Upper lobe of left lung (tissue), 6 donors: ENCODE results near the gene NOL4L. TPM values are rescaled to one million over a fixed set of nuclear protein-coding genes. Genes with fewer than 3 reads are reported as not detected.

Experiments
- ATAC-seq, 2 donors: fragments of 200-7000 bp; cut with Tn5 transposase; one replicate each; pipeline ENCODE4 v1.9.1; 2022; ENCODE audit warnings: mild to moderate bottlenecking in 2 of 2, moderate library complexity in 2 of 2; ENCODE audit not compliant: low FRiP score in 2 of 2
- DNase-seq, 2 donors: peaks; one replicate each; pipeline ENCODE4 v3.0.0-alpha.2; 2019 to 2020
- H3K27ac ChIP-seq, 4 donors: fragments of 200-600 bp; sonication (generic); one replicate each; pipeline ENCODE4 v1.5.1; 2016 to 2019
- H3K27me3 ChIP-seq, 4 donors: fragments of 200-600 bp; sonication (generic); one replicate each; pipeline ENCODE4 v1.5.1; 2017 to 2019
- H3K36me3 ChIP-seq, 4 donors: fragments of 200-600 bp; sonication (generic); one replicate each; pipeline ENCODE4 v1.5.1; 2016 to 2019
- H3K4me1 ChIP-seq, 4 donors: fragments of 200-600 bp; sonication (generic); one replicate each; pipeline ENCODE4 v1.5.1; 2018 to 2019
- H3K4me3 ChIP-seq, 4 donors: fragments of 200-600 bp; sonication (generic); one replicate each; pipeline ENCODE4 v1.5.1; 2017 to 2019; ENCODE audit warnings: mild to moderate bottlenecking in 2 of 4, moderate library complexity in 1 of 4
- H3K9me3 ChIP-seq, 4 donors: fragments of 200-600 bp; sonication (generic); one replicate each; pipeline ENCODE4 v1.5.1; 2018 to 2019
- EP300 ChIP-seq, 4 donors: sonication (generic); formaldehyde crosslinking; IDR thresholded peaks; one replicate each; pipeline ENCODE4 v1.5.1; 2017; ENCODE audit warnings: antibody characterized with exemption in 4 of 4, control low read depth in 2 of 4
- POLR2A ChIP-seq, 4 donors: fragments of 450-650 bp; IDR thresholded peaks; one replicate each; pipeline ENCODE4 v1.5.1; 2016 to 2017; ENCODE audit warnings: antibody characterized with exemption in 4 of 4, mild to moderate bottlenecking in 2 of 4
- POLR2AphosphoS5 ChIP-seq, 2 donors: sonication (generic); formaldehyde crosslinking; IDR thresholded peaks; one replicate each; pipeline ENCODE4 v1.5.1; 2017; ENCODE audit warnings: antibody characterized with exemption in 2 of 2
- WGBS, 2 donors: methylation state at CpG; one replicate each; pipeline ENCODE4 v1.1.5; 2017 to 2018; 5-methylcytosine and 5-hydroxymethylcytosine counted together
- total RNA-seq, 6 donors: library from RNA; depleted of rRNA in 4 of 6; stranded (reverse); fragments of >200 nt in 4 of 6; gene quantifications; one replicate each; pipeline versions ENCODE4 v1.1.0 to v1.2.1, GENCODE V29; 2016 to 2021
- TF ChIP-seq, protein P1 (sequence below), 6 experiments: fragments of 450-650 bp in 4 of 6; fragments of 200-600 bp in 2 of 6; sonication (generic) in 2 of 6; IDR thresholded peaks; one replicate each; pipeline ENCODE4 v1.5.1; 2016 to 2019; ENCODE audit warnings: antibody characterized with exemption in 6 of 6
- donor health status: DM: no; HTN: no; CAD: no; lungs with moderate emphysema.
- donor health status: DM: no; HTN: yes; CAD: no; lungs with severe emphysema.

Gene NOL4L
- total RNA-seq, 6 donors from 2014 or later = 13.4 to 40.2 (median 19.0) TPM

DNA sequence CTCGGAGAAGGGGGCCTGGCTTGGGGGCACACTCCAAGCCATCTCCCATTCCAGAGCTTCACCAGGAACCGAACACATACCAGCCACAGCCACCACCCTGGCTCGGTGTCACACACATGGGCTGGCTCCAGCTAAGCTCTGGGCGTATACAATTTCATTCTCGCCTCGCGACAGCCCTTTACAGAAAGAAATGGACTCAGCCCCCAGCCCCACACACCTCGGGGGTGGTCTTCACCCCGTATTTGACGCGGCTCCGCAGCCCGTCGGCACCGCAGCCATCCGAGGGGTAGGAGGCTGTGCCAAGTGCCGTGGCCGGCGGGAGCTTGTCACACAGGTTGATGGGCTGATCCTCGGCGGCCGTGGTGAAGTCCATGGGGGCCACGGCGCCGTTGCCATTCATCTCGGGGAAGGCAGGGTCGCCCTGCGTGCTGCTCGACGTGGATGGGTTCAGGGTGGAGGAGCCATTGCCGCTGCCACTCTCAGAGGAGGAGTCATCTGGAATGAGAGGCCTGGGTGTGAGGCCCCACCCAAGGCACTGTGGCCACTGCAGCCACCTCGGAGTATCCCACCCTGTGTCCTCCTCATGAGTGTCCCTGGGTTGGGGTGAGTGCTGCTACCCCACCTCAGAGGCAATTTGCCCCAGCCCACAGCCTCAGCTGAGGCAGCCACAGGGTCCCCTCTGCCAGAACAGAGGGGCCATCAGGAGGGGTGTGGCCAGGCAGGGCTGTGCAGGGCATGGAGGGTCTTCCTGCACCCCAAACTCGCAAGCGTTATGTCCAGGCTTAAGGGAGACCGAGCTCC is 129.0 kb downstream of the NOL4L start:
- peak overlapping the region in 1 of 4 donors; percentile 59 for H3K27ac ChIP-seq
- H3K27me3 ChIP-seq = no peaks in the 10 kb centered on the region
- H3K9me3 ChIP-seq = no peaks in the 10 kb centered on the region
- peaks cover 17 to 27% (median 20%) of the 10 kb centered on the region in 4 donors for H3K4me1 ChIP-seq
- DNase-seq (peak in 1 of 2 donors; percentile 79), ATAC-seq (no peak)
- no peak overlapping the region for H3K4me3 ChIP-seq
- TF ChIP-seq EP300 (IDR thresholded peaks at IDR 0.05) (no peak), POLR2A (IDR thresholded peaks at IDR 0.05) (no peak), POLR2AphosphoS5 (IDR thresholded peaks at IDR 0.05) (no peak)
- TF ChIP-seq, protein P1, sequence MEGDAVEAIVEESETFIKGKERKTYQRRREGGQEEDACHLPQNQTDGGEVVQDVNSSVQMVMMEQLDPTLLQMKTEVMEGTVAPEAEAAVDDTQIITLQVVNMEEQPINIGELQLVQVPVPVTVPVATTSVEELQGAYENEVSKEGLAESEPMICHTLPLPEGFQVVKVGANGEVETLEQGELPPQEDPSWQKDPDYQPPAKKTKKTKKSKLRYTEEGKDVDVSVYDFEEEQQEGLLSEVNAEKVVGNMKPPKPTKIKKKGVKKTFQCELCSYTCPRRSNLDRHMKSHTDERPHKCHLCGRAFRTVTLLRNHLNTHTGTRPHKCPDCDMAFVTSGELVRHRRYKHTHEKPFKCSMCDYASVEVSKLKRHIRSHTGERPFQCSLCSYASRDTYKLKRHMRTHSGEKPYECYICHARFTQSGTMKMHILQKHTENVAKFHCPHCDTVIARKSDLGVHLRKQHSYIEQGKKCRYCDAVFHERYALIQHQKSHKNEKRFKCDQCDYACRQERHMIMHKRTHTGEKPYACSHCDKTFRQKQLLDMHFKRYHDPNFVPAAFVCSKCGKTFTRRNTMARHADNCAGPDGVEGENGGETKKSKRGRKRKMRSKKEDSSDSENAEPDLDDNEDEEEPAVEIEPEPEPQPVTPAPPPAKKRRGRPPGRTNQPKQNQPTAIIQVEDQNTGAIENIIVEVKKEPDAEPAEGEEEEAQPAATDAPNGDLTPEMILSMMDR (IDR thresholded peaks at IDR 0.05) = no peak
- 91 to 94% methylated on average over 7 to 11 of the region's 35 CpGs for WGBS, 2 donors
- H3K36me3 ChIP-seq = peaks cover 9 to 56% (median 37%) of the 10 kb centered on the region in 4 donors

DNA sequence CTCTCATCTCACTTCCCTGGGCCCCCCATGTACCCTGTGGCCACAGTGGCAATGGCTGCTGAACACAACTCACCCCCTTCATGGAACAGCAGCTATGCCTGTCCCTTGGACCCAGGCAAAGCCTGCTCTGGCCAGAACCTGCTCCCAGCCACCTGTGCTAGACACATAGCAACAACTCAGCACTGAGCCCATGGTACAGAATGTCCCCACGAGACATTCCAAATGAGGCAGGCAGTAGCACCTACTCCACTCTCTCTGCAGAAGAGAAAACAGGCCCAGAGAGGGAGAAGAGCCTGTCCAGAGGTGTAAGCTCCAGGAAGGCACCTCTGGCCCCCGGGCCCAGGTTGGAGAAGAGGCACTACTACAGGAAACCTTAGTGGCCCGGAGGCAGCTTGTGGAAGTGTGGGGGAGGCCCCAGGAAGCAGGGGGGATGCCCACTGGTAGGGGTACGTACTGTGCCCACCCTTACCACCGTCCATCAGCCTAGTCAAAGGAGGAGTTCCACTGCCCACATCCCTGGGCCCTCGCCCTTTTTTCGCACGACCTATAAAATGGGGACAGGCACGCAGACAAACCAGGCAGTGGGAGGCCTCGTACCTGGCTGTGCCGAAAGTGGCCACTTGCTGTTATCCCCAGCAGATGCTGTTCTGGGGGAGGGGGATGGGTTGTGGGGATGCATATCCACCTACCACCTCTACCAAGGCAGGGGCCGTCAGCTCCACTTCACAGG is 129.8 kb downstream of the NOL4L start:
- H3K27ac ChIP-seq = no peak overlapping the region
- H3K36me3 ChIP-seq = peaks cover 9 to 60% (median 40%) of the 10 kb centered on the region in 4 donors
- 84 to 90% methylated on average over 11 to 12 of the region's 12 CpGs for WGBS, 2 donors
- DNase-seq (no peak), ATAC-seq (no peak)
- H3K9me3 ChIP-seq = no peaks in the 10 kb centered on the region
- H3K4me3 ChIP-seq = no peak overlapping the region
- H3K4me1 ChIP-seq = peaks cover 24 to 35% (median 28%) of the 10 kb centered on the region in 4 donors
- no peaks in the 10 kb centered on the region for H3K27me3 ChIP-seq
- TF ChIP-seq, protein P1 (IDR thresholded peaks at IDR 0.05) = no peak
- no peak for TF ChIP-seq POLR2AphosphoS5 (IDR thresholded peaks at IDR 0.05)
- TF ChIP-seq EP300 (IDR thresholded peaks at IDR 0.05) = no peak
- TF ChIP-seq POLR2A (IDR thresholded peaks at IDR 0.05) = no peak

DNA sequence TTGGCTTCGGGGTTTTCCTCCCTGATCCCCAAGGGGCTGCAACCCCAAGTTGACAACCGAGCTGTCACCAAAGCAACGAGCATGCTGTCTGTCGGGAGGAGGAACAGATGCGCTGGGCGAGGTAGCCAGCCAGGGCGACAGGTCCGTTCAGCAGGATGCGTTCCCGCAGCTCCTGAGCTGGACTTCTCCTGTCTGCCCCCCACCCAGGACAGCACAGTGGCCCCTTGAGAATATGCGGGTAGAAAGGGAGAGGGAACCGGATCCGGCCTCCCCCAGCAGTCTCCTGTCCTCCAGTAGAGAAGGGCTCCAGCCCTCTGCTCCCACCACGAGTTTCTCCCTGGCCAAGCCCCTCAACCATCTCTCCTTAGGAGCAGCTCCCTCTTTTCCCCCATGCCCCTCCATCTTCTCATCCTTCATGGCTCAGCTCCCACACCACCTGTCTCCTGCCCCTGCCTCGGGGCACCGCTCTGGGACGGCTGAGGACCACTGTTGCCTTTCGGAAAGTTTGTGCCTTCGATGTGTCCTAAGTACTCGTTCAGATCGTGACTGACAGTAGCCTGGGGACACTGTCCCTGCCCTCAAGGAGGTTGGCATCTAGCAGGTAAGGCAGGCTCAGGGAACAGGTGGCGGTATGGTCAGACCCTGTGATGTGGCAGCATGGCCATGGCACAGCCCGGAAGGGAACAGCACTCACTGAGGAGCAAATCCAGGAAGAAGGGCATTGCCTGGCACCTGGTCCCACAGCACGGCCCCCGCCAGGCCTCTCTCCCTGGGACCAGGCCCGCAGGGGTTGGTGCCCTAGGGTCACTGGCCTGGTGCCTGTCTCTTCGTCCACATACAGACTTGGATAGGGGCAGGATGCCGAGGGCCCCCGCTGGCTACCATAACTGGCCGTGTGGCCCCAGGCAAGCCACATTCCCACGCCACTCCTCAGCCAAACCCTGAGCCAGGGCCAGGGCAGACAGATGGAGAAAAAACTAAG is 130.7 kb downstream of the NOL4L start:
- TF ChIP-seq POLR2A (IDR thresholded peaks at IDR 0.05) = no peak
- no peak for TF ChIP-seq EP300 (IDR thresholded peaks at IDR 0.05)
- TF ChIP-seq POLR2AphosphoS5 (IDR thresholded peaks at IDR 0.05) = no peak
- TF ChIP-seq, protein P1 (IDR thresholded peaks at IDR 0.05) = no peak
- no peaks in the 10 kb centered on the region for H3K27me3 ChIP-seq
- H3K27ac ChIP-seq = no peak overlapping the region
- H3K9me3 ChIP-seq = no peaks in the 10 kb centered on the region
- no peak overlapping the region for H3K4me3 ChIP-seq
- ATAC-seq (no peak), DNase-seq (no peak)
- WGBS, 2 donors = 86 to 91% methylated on average over 20 to 29 of the region's 31 CpGs
- peaks cover 33 to 44% (median 37%) of the 10 kb centered on the region in 4 donors for H3K4me1 ChIP-seq
- peaks cover 9 to 66% (median 42%) of the 10 kb centered on the region in 4 donors for H3K36me3 ChIP-seq

DNA sequence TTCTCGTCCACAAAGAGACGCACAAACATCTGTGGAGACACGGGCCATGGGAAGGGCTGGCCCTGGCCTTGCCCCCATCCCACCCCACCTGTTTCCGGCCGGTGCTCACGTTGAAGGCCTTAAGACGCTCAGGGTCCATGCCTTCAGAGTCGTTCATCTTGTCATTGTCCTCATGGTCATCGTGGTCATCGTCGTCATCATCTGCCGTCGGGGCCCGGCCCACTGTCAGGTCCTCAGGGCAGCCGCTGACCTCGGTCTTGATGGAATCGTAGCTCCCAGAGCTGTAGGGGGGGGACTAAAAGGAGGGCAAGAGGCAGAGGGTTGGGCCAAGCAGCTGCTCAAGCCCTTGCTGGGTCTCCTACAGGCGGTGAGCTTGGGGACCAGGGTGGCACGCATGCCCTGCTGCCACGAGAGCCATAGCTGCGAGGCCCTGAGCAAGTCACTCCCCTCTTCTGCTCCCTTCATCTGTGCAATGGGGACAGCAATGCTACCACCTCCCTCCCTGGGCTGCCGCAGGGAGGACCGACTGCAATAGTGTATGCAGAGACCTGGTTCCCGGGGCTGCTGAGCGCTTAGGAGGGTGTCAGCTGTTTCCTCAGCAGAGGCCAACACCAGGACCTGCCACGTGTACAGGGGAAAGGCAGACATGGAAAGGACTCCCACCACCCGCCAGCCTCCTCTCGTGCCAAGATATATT is 131.5 kb downstream of the NOL4L start:
- Histone ChIP-seq H3K27me3 (no peaks in the 10 kb centered on the region), H3K27ac (no peak overlapping the region), H3K36me3 (peaks cover 9 to 67% (median 43%) of the 10 kb centered on the region in 4 donors), H3K9me3 (no peaks in the 10 kb centered on the region), H3K4me3 (no peak overlapping the region), H3K4me1 (peaks cover 38 to 51% (median 42%) of the 10 kb centered on the region in 4 donors)
- DNase-seq (no peak), ATAC-seq (no peak)
- WGBS, 2 donors = 89 to 91% methylated on average over 25 to 28 of the region's 28 CpGs
- TF ChIP-seq POLR2AphosphoS5 (IDR thresholded peaks at IDR 0.05) = no peak
- TF ChIP-seq POLR2A (IDR thresholded peaks at IDR 0.05) = no peak
- TF ChIP-seq, protein P1 (IDR thresholded peaks at IDR 0.05) = no peak
- TF ChIP-seq EP300 (IDR thresholded peaks at IDR 0.05) = no peak
